GM10266 (cell line): ENCODE data around the gene CEP192.

ENCODE experiments used
- DNase-seq: peaks from one replicate; pipeline ENCODE4 v3.0.0; 2012; ENCODE audit errors: extremely low spot score
- TF ChIP-seq, protein P1 (sequence below): IDR thresholded peaks from 2 replicates; pipeline ENCODE4 v1.5.1; 2012; ENCODE audit warnings: mild to moderate bottlenecking, low read depth; ENCODE audit not compliant: control insufficient read depth, insufficient read depth; ENCODE audit errors: missing control alignments

The CEP192 gene

DNA sequence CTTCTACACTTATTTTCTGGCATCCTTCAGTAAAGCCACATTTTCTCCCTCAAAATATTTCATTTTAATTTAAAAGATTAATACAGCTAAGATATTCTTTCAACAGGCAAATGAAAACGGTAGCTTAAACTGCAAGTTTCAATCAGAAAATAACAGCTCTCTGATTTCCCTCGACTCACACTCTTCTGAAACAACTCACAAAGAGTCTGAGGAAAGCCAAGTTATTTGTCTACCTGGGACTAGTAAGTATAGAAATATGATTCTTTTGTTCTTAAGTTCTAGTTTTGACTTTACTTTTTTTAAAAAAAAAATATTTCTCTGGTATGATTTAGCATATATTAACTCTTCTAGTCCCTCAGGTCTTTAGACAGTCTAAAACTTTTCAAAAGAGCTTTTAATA is 27.2 kb downstream of the CEP192 start:
- DNase-seq: no peak
- TF ChIP-seq, protein P1, sequence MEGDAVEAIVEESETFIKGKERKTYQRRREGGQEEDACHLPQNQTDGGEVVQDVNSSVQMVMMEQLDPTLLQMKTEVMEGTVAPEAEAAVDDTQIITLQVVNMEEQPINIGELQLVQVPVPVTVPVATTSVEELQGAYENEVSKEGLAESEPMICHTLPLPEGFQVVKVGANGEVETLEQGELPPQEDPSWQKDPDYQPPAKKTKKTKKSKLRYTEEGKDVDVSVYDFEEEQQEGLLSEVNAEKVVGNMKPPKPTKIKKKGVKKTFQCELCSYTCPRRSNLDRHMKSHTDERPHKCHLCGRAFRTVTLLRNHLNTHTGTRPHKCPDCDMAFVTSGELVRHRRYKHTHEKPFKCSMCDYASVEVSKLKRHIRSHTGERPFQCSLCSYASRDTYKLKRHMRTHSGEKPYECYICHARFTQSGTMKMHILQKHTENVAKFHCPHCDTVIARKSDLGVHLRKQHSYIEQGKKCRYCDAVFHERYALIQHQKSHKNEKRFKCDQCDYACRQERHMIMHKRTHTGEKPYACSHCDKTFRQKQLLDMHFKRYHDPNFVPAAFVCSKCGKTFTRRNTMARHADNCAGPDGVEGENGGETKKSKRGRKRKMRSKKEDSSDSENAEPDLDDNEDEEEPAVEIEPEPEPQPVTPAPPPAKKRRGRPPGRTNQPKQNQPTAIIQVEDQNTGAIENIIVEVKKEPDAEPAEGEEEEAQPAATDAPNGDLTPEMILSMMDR: no peak

GRCh38 chr18:13019301-13019700 is 28.1 kb downstream of the CEP192 start:
- no peak for DNase-seq
- TF ChIP-seq, protein P1: no peak

GRCh38 chr18:13022644-13023043 is 31.5 kb downstream of the CEP192 start:
- no peak for DNase-seq

GRCh38 chr18:13025233-13025632 is 34.1 kb downstream of the CEP192 start:
- no peak for DNase-seq
- TF ChIP-seq, protein P1: no peak

More at GRCh38 chr18:13022644-13023043, 31.5 kb downstream of the CEP192 start:
- TF ChIP-seq, protein P1: no peak

DNA sequence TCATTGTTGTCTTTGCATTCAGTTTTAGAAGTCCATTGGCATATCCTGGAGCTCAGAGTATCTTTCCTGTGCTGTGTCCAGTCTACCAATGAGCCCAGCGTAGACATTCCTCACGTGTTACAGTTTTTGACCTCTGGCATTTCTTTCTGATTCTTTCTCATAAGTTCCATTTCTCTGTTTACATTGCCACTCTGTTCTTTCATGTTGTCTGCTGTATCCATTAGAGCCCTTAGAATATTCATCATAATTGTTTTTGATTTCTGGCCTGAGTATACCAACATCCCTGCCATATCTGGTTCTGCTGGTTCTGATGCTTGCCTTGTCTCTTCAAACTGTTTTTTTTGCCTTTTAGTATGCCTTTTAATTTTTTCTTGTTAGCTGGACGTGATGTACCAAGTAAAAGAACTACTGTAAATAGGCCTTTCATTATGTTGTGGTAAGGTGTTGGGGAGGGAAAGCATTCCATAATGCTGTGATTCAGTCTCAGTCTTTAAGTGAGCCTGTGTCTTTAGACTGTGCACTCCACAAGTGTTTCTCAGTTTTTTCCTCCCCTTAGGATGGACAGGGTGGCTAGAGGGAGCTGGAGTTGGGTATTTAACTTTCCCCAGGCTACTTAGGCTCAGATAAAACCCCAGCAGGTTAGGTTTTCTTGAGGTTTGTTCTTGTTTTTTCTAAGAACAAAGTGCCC is 35.6 kb downstream of the CEP192 start:
- TF ChIP-seq, protein P1: no peak
- DNase-seq: no peak

GRCh38 chr18:13028869-13029268 is 37.7 kb downstream of the CEP192 start:
- TF ChIP-seq, protein P1: no peak
- no peak for DNase-seq

DNA sequence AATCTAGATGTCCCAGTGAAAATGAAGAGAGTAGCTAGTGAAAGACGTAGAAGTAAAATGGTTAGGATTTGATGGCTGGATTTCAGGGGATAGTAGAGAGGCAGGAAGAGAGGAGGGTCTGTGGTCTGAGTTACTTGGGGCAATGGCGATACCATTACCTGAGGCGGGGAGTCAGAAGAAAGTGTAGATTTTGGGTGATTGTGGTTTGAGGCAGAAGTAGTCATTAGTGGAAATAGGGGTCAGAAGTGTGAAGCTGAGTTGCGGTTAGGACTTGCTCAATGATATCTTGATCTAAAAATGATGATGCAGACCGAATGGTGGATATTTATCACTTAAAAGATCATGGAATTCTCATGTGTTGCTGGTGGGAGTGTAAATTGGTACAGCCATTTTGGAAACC is 41.0 kb downstream of the CEP192 start:
- TF ChIP-seq, protein P1: no peak
- DNase-seq: no peak
